Stimulated activated naive CD8-positive, alpha-beta T cell treated with anti-CD3 and anti-CD28 coated beads, Interleukin-15, Interleukin-2, amounts not matched to agents 100 ng/mL and 50 ng/mL, for 24 hours (primary cell): ENCODE data around the gene PYDC2.

Experiments used
- H3K27ac Mint-ChIP-seq: one replicate; pipeline ENCODE4 v1.8.0; 2021; ENCODE audit warnings: mild to moderate bottlenecking, mixed read lengths
- H3K27me3 Mint-ChIP-seq: one replicate; pipeline ENCODE4 v1.8.0; 2021; ENCODE audit warnings: mixed read lengths
- H3K36me3 Mint-ChIP-seq: one replicate; pipeline ENCODE4 v1.8.0; 2021; ENCODE audit warnings: low read depth, mixed read lengths
- H3K4me1 Mint-ChIP-seq: one replicate; pipeline ENCODE4 v1.8.0; 2021; ENCODE audit warnings: low read depth, mixed read lengths
- H3K4me3 Mint-ChIP-seq: one replicate; pipeline ENCODE4 v1.8.0; 2021; ENCODE audit warnings: mild to moderate bottlenecking, mixed read lengths
- H3K9me3 Mint-ChIP-seq: one replicate; pipeline ENCODE4 v1.8.0; 2021; ENCODE audit warnings: mixed read lengths

The PYDC2 gene

DNA sequence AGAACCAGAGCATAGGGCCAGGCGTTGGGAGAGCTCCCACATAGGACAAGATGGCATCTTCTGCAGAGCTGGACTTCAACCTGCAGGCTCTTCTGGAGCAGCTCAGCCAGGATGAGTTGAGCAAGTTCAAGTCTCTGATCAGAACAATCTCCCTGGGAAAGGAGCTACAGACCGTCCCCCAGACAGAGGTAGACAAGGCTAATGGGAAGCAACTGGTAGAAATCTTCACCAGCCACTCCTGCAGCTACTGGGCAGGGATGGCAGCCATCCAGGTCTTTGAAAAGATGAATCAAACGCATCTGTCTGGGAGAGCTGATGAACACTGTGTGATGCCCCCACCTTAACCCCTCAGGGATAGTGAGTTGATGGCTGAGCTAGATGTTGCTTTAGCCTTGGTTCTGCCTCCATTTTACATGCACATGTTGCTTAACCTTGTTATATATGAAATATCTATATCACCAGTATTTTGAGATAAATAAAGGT is at the start of gene PYDC2:
TSS of gene PYDC2 (plus strand) at position 51 of the 483 bp plus-strand sequence. CDS start at position 51, 0 bp downstream.
- H3K9me3 Mint-ChIP-seq, result peaks cover 4% of the 10 kb centered on the region
- H3K27me3 Mint-ChIP-seq, result no peaks in the 10 kb centered on the region
- H3K36me3 Mint-ChIP-seq, result no peaks in the 10 kb centered on the region
- H3K4me3 Mint-ChIP-seq, result no peak within 1 kb of the TSS
- H3K27ac Mint-ChIP-seq, result no peak within 1 kb of the TSS
- no peaks in the 10 kb centered on the region for H3K4me1 Mint-ChIP-seq

DNA sequence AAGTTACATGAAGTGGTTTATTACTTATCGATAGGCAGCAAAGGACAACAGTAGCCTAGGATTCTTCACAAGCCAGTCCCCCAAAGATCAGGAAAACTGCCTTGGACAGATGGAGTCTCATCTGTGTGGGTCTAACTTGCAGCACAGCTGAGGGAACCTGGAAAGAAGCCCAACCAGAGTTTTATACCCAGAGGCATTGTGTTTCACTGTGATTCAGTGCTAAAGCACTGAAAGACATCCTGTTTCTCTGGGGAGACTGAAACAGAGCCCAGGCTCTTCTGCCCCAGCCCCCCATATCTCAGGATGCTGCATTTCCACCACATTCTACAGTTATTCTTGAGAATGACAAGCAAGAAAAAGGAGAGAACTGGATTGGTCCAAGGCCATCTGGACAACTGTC is 48.2 kb upstream of the PYDC2 start:
- H3K27ac Mint-ChIP-seq, result no peak overlapping the region
- H3K36me3 Mint-ChIP-seq, result no peaks in the 10 kb centered on the region
- no peak overlapping the region for H3K4me3 Mint-ChIP-seq
- no peaks in the 10 kb centered on the region for H3K4me1 Mint-ChIP-seq
- H3K27me3 Mint-ChIP-seq, result no peaks in the 10 kb centered on the region
- no peaks in the 10 kb centered on the region for H3K9me3 Mint-ChIP-seq

DNA sequence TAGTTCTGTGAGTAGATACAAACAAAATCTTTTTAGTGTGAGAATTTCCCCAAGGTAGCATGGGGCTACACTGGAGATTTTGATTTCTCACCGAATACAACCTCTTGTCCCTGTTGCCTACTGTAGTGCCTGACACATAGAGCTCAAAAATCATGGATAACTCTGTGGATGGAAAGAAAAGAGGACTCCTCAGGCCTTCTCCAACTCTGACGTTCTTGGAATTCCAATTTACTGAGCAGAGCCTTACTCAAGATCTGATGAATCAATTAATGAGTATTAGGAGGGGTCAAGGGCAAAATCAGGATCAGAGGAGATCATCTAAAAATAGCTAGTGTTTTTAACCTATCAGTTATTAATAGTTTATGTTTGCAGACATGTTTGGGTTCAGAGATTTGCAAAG is 46.7 kb upstream of the PYDC2 start:
- Mint-ChIP-seq H3K9me3 (no peaks in the 10 kb centered on the region), H3K27ac (no peak overlapping the region), H3K4me3 (no peak overlapping the region), H3K36me3 (no peaks in the 10 kb centered on the region), H3K27me3 (no peaks in the 10 kb centered on the region), H3K4me1 (no peaks in the 10 kb centered on the region)

DNA sequence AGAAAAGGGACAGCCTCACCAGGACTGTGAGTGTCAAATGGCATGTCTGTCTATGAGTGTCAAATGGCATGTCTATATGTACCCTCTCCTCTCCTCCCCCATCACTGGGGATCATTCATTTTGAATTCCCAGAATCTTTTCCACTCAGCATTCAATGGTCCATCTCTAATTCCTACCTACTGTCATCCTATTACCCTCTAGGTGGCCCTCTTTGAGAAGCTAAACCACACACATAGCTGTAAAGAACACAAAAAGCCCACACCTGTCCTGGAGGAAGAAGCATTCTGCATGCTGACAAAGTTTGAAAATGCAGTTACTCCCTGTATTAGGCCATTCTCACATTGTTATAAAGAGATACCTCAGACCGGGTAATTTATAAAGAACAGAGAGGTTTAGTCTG is 46.2 kb upstream of the PYDC2 start:
- no peaks in the 10 kb centered on the region for H3K4me1 Mint-ChIP-seq

DNA sequence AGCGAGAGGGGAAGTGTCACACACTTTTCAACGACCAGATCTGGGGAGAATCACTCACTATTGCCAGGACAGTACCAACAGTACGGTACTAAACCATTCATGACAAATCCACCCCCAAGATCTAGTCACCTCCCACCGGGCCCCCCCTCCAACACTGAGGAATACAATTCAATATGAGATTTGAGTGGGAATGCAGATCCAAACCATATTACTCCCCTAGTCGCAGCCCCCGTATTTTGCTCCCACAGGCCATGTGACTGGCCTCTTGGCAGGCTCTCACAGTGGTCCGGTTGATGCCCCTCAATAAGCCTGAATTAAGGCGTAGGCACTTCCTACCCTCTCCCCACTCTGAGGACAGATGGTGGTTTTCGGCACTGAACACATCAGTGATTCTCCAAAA is 45.4 kb upstream of the PYDC2 start:
- no peak overlapping the region for H3K27ac Mint-ChIP-seq
- no peak overlapping the region for H3K4me3 Mint-ChIP-seq
- no peaks in the 10 kb centered on the region for H3K36me3 Mint-ChIP-seq
- no peaks in the 10 kb centered on the region for H3K27me3 Mint-ChIP-seq
- H3K4me1 Mint-ChIP-seq, result no peaks in the 10 kb centered on the region
- H3K9me3 Mint-ChIP-seq, result no peaks in the 10 kb centered on the region

More for the DNA sequence above, 46.2 kb upstream of the PYDC2 start:
- Mint-ChIP-seq H3K9me3 (no peaks in the 10 kb centered on the region), H3K27me3 (no peaks in the 10 kb centered on the region), H3K27ac (no peak overlapping the region), H3K4me3 (no peak overlapping the region), H3K36me3 (no peaks in the 10 kb centered on the region)

DNA sequence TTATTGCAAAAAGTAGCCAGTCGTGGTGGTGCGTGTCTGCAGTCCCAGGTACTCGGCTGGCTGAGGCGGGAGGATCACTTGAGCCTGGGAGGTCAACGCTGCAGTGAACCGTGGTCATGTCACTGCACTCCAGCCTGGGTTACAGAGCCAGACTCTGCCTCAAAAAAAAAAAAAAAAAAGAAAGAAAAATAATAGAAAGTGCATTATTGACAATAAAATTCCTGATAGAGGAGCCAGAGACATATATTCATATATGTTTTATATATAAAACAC is 43.6 kb upstream of the PYDC2 start:
- no peak overlapping the region for H3K27ac Mint-ChIP-seq
- H3K4me1 Mint-ChIP-seq, result no peaks in the 10 kb centered on the region
- no peaks in the 10 kb centered on the region for H3K27me3 Mint-ChIP-seq
- no peak overlapping the region for H3K4me3 Mint-ChIP-seq
- H3K9me3 Mint-ChIP-seq, result no peaks in the 10 kb centered on the region
- no peaks in the 10 kb centered on the region for H3K36me3 Mint-ChIP-seq

DNA sequence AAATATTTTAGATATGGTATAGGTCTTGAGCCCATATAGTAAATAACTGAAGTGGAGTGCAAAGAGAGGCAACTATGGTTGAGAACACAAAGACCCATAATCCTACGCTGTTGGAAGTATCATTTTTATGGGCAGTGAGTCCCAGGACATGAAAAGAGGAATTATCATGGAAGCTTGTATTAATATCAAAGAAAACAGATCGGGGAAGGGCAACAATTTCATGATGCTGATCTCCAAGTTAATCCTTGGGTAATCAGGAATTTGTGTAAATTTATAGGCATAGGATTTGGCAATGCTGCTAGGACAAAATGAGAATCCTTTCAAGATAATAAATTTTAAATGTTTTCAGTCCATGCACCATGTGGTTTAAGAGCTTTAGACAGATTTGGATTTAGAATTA is 40.2 kb upstream of the PYDC2 start:
- Mint-ChIP-seq H3K27me3 (no peaks in the 10 kb centered on the region), H3K9me3 (no peaks in the 10 kb centered on the region), H3K36me3 (no peaks in the 10 kb centered on the region), H3K4me1 (no peaks in the 10 kb centered on the region), H3K27ac (no peak overlapping the region), H3K4me3 (no peak overlapping the region)

DNA sequence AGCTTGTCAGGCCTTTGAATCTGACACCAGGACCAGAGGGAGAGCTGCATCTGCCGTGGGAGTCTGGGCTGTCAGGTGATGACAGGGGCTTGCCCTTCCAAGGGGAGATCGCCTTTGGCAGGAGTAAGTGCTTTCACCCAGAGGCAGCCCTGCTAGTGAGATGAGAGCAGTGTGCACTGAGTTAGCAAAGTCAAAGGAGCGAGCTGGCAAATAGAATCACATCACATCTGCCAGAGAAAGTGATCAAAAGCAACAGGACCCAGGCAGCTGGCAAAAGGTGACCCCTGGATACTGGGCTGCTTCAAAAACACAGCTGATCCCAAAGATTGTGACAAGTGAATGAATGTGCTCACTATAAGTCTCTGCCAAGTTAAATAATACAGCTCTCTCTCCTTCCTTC is 36.1 kb upstream of the PYDC2 start:
- Mint-ChIP-seq H3K36me3 (no peaks in the 10 kb centered on the region), H3K27ac (no peak overlapping the region), H3K27me3 (no peaks in the 10 kb centered on the region), H3K9me3 (no peaks in the 10 kb centered on the region), H3K4me1 (no peaks in the 10 kb centered on the region), H3K4me3 (no peak overlapping the region)

DNA sequence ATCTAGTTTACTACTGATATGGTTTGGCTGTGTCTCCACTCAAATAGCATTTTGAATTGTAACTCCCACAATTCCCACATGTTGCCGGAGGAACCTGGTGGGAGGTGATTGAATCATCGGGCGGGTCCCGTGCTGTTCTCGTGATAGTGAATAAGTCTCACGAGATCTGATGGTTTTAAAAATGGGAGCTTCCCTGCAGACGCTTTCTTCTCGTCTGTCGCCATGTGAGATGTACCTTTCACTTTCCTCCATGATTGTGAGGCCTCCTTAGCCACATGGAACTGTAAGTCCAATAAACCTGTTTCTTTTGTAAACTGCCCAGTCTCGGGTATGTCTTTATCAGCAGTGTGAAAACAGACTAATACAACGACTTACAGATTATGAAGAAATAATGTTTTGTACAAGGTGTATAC is 35.6 kb upstream of the PYDC2 start:
- Mint-ChIP-seq H3K9me3 (no peaks in the 10 kb centered on the region), H3K36me3 (no peaks in the 10 kb centered on the region), H3K27me3 (no peaks in the 10 kb centered on the region), H3K4me3 (no peak overlapping the region), H3K4me1 (no peaks in the 10 kb centered on the region), H3K27ac (no peak overlapping the region)

DNA sequence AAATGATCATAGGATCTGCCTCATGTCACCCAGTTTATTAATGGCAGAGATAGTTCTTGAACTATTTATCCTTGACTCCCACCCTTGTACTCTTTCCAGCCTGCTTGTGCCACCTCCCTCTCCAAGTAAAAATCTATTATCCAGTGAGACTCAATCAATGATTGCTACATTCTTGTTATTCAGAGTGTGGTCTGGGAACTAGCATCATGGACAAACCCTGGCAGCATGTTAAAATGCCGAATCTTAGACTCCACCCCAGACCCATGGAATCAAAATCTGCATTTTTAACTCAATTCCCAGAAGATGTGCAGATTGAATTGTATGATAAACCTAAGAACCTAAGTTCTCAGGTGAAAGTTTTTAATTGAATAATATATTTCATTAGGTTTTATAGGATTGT is 34.7 kb upstream of the PYDC2 start:
- Mint-ChIP-seq H3K9me3 (peaks cover 5% of the 10 kb centered on the region), H3K4me1 (no peaks in the 10 kb centered on the region), H3K27me3 (peaks cover 2% of the 10 kb centered on the region), H3K36me3 (no peaks in the 10 kb centered on the region), H3K27ac (no peak overlapping the region), H3K4me3 (no peak overlapping the region)

DNA sequence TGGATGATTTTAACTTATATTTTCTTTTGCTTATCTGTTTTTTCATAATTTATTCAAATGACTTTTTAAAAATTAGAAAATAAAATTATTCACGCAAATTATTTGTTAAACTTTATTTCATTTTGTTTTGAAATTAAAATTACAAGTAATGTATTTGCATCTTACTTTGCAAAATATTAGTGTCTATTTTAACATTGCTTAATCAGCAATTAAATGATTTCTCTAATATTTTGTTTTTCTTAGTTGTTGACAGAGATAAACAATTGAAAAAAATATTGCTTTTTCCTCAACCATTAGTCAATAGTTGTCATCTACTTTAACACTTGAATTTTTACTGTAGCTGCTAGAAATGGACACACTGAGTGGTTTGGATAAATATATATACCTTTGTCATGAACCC is 32.8 kb upstream of the PYDC2 start:
- Mint-ChIP-seq H3K36me3 (no peaks in the 10 kb centered on the region), H3K9me3 (peaks cover 8% of the 10 kb centered on the region), H3K4me3 (no peak overlapping the region), H3K4me1 (no peaks in the 10 kb centered on the region), H3K27me3 (peaks cover 4% of the 10 kb centered on the region), H3K27ac (no peak overlapping the region)

DNA sequence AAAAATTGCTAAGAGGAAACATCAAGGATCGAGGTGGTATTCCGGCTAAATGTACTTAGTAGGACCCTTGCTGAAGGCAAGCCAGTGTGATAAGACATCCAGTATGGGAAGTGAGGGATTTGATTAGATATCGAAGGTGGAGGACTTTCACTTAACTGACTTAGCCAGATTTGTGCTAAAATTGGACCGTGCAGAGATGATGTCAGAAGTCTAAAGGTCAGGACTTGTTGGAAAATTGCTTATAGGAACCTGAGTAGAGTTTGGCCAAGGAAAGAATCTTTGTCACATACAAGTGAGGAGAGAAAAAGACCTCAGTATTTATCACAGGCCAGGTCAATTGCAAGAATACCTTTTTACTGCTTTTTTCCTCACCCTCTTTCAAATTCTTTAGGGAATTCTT is 30.9 kb upstream of the PYDC2 start:
- H3K4me3 Mint-ChIP-seq, result no peak overlapping the region
- no peaks in the 10 kb centered on the region for H3K4me1 Mint-ChIP-seq
- peaks cover 4% of the 10 kb centered on the region for H3K27me3 Mint-ChIP-seq
- no peak overlapping the region for H3K27ac Mint-ChIP-seq
- H3K36me3 Mint-ChIP-seq, result no peaks in the 10 kb centered on the region
- peaks cover 8% of the 10 kb centered on the region for H3K9me3 Mint-ChIP-seq

DNA sequence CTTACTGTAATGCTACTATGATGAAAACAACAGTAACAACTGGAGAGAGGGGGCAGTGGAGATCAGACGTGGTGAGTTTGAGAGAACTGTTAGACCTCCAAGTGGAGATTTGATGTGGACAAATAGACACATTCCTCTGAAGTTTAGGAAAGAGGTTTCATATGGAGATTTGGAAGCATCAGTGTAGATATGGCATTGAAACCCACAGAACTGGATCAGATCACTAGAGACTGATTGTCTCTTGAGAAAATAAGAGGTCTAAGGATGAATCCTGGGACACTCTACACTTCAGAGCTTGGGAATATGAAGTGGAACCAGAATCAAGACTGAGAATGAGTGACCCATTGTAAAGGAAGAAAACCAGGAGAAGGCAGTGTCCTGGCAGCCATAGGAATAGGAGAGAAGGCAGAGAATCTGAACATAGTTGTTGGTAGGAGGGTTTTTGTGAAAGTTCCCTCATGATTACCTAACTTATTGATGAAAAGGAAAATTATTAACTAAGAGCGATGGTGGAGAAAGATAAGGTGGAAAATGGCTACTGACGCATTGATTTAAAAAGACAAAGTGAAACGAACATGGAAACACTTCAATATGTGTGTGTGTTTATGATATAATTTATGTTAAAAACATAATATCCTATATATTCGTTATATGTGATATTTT is 29.7 kb upstream of the PYDC2 start:
- Mint-ChIP-seq H3K27me3 (peaks cover 4% of the 10 kb centered on the region), H3K4me1 (no peaks in the 10 kb centered on the region), H3K9me3 (peaks cover 8% of the 10 kb centered on the region), H3K36me3 (no peaks in the 10 kb centered on the region), H3K4me3 (no peak overlapping the region), H3K27ac (no peak overlapping the region)

DNA sequence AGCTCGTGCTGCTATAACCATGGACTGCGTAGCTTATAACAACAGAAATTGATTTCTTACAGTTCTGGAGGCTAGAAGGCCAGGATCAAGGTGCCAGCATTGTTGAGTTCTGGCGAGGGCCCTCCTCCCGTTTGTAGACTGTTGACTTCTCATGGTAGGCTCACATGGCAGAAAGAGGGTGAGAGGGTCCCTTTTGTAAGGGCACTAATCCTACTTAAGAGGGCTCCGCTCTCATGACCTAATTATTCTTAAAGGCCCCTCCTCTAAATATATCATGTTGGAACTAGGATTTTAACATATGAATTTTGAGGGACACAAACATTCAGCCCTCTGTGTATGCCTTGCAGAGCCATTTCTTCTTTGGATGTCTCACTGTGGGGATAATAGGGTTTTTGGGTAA is 28.8 kb upstream of the PYDC2 start:
- Mint-ChIP-seq H3K4me3 (no peak overlapping the region), H3K36me3 (no peaks in the 10 kb centered on the region), H3K9me3 (peaks cover 8% of the 10 kb centered on the region), H3K4me1 (no peaks in the 10 kb centered on the region), H3K27ac (no peak overlapping the region), H3K27me3 (peaks cover 4% of the 10 kb centered on the region)

DNA sequence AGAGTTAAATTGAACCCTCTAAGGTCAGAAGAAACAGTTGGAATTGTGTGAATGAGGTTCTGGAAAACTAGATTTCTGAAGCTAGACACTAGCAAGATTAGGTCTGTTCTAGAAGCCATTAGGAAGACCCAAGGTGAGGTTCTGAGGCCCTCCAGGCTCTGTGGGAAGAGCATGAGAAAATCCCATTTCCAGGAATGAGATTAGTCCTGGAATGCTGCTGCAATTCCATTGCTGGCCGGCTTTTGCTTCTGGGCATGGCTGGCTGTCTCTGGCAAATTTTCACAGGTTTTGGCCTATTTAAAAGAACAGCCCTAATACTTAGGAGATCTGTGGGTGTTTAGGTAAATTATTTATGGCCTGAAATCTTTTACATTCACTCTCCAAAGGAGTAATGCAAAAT is 26.9 kb upstream of the PYDC2 start:
- peaks cover 8% of the 10 kb centered on the region for H3K9me3 Mint-ChIP-seq
- peaks cover 4% of the 10 kb centered on the region for H3K27me3 Mint-ChIP-seq
- no peak overlapping the region for H3K4me3 Mint-ChIP-seq
- H3K36me3 Mint-ChIP-seq, result no peaks in the 10 kb centered on the region
- no peaks in the 10 kb centered on the region for H3K4me1 Mint-ChIP-seq
- H3K27ac Mint-ChIP-seq, result no peak overlapping the region

DNA sequence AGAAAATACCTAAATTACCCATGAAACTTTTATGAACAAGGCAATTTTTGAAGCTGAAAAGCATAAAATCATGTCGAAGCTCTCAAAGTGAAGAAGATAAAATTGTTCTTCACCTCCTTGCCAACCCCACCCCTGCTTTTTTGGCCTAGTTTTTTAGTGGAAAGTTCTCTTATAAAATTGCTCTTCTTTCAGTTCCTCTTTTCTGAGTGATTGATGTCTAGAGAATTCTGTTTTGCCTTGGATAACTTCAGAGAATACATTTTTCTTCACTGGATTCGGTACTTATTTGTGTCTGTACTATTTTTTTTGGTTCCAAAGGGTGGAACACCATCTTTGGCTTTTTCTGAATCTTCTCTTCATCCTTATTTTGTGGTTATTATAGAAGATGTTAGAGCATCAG is 25.0 kb upstream of the PYDC2 start:
- Mint-ChIP-seq H3K9me3 (peaks cover 14% of the 10 kb centered on the region), H3K4me1 (no peaks in the 10 kb centered on the region), H3K4me3 (no peak overlapping the region), H3K36me3 (no peaks in the 10 kb centered on the region), H3K27ac (no peak overlapping the region), H3K27me3 (peaks cover 4% of the 10 kb centered on the region)
